Measurements from ENCODE around the gene CEP131.

The CEP131 gene

DNA sequence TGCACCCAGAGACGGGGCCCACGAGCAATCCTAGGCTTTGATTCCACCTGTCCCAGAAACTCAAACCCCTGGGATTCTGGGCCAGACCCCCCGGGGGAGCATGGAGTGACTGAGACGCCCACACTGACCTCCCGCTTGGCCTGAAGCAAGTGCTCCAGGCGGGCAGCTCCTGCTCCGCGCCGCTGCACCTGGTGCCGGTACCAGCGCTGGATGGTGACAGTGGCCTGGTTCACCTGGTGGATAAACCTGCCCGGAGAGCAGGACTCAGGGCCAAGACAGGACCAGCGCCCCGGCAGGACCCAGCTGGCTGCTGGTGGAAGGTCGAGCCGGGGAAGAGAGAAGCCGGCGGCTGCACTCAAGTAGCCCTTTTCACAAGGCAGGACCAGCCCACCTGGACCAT is 22.6 kb downstream of the CEP131 start:
- DNase-seq (ENCODE audit: low read depth in 2 of 2), result no peak

DNA sequence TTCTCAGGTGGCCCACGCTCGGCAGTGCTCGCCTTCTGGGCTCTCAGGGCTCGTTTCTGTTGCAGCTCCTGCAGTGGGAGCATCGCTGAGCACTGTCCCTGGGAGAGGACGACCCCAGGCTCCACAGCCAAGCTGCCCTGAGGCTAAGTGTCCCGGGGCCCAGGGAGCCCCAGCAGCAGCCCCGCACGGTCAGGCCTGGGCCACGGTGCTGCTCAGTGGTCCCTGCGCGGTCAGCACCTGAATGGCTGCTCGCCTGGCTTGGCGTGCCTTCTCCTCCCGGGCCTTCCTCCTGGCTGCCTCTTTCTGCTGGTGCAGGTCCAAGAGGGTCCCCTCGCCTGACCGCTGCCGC is 23.3 kb downstream of the CEP131 start:
- DNase-seq (ENCODE audit: low read depth in 2 of 2), result no peak

DNA sequence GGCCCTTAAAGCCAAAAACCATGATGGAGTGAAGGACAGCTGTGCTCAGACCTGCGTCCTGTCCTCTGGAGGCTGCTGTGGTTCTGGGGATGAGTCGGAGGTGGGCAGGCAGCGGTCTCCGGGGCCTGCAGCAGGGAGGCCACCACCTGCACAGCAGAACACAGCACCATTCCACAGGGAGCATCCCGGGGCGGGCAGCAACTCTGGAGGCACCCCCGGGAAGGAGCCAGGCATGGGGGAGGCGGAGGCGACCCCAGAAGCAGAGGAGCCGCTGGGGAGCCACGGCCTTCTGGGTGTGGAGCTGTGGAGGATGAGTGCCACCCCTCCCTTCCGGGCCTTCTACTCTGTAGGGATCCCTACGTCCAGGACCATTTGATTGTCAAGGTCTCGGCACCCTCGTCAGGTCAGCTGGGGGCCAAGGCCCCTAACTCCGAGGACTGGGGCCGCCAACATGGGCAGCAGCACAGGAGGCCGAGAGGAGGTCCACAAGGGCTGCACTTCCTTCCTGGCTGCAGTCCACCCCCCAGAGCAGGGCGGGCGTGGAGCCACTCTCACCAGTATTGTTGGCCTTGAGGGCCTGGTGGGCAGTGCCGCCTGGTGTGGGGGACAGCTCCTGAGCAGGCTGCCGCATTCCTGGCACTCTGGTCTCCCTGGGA is 23.8 kb downstream of the CEP131 start:
- DNase-seq (ENCODE audit: low read depth in 2 of 2), result no peak

DNA sequence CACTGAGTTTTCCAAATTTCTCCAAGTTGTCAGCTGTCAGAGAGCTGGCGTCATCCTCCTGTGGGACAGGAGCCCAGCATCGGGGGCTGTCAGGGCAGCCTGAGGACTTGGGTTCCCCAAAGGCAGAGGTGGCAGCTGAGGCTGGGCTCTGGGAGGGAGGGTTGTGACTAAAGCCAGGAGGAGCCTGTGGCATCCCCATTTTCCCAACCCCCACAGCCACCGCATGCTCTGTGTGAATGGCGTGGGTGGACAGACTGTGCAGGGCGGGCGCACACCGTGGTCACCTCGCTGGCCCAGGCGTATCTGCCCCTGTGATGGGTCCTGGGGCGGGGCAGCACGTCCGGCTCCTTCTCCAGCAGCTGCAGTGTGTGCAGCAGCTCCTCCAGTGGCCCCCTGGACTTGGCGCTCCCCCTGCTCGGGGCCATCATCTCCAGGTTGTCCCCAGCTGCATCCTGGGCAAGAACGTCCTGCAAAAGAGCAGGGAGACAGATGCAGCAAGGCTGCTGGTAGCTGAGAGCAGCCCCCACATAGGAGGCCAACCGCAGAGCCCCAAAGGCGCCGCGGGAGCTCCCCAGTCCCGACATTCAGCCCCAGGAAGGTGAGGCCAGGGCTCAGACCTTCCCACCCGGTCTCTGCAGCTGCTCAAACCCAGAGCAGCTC is 24.8 kb downstream of the CEP131 start:
- no peak for DNase-seq (ENCODE audit: low read depth in 2 of 2)

DNA sequence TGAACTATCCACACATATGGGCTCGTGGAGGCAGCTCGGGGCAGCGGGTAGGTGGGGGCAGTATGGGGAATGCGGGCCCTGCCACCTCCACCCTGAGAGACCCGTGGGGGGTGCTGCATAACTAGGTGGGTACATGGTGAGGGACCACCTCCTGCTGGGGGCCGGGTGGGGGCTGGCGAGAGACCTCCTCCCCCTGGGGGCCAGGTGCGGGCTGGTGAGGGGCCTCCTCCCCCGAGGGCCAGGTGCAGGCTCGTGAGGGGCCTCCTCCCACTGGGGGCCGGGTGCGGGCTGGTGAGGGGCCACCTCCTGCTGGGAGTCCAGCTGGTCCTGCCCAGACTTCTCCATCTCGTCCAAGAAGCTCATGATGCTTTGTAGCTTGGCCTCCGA is 25.4 kb downstream of the CEP131 start:
- no peak for DNase-seq (ENCODE audit: low read depth in 2 of 2)

DNA sequence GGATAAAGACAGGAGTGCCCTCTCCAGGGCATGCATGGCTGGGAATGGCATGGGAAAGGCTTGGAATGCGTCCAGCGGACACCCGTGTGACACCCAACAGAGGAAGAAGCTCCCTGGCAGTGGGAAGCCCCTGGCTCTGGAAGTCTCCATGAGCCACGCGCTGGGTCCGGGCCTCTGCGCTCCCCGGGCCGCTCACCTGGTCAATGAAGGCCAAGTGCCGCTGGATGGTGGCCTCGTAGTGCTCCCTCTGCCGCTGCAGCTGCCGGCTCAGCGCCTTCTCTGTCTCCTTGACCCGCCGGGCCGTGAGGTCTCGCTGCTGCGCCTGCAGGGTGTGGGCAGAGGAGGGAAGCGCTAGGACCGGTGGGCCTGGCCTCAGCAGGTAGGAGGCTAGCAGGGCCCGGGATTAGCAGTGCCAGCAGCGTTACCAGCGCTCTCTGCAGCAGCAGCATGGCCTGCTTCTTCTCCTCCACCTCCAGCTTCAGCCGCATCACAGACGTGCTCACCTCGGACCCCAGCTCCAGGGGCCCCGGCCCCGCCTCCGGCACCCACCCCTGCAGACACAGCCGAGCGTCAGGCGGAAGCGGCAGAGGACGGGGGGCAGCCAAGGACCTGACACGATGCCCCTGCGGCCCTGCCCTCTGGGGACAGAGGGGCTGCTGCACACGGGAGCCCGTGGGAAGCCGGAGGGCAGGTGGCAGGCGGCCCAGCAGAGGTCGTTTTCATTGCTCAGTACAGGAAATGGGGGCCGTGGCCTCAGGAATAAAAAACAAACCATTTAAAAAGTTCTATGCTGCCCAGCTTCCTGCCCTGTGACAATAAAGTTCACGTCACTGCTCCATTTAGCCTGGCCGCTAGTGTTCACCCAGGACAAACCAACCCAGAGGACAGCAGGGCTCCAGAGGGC is 26.0 kb downstream of the CEP131 start:
- DNase-seq (ENCODE audit: low read depth in 2 of 2), result no peak

DNA sequence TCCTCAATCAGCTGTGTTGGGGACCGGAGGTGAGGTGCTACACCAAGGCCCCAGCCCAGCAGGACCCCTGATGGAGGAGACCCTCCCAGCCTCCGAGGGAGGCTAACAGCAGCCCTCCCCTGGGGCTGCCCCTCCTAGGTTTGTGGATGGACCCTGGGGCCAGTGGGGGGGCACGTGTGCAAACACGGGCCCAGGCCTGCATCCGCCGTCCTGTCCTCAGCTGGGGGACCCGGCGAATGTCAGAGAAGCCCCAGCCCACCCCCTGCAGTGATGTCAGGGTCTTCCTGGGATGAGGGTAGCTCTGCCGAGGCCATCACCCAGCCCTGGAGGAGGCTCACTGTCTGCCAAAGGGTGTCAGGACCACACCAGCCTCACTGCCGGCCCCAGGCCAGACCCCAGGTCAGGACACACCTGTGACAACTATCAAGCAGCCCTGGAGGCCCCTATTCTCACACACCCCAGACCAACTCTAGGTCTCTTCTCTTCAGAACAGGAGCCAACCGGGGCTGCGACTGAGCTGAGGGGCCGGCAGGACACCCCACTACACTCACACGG is 26.7 kb downstream of the CEP131 start:
- no peak for DNase-seq (ENCODE audit: low read depth in 2 of 2)

DNA sequence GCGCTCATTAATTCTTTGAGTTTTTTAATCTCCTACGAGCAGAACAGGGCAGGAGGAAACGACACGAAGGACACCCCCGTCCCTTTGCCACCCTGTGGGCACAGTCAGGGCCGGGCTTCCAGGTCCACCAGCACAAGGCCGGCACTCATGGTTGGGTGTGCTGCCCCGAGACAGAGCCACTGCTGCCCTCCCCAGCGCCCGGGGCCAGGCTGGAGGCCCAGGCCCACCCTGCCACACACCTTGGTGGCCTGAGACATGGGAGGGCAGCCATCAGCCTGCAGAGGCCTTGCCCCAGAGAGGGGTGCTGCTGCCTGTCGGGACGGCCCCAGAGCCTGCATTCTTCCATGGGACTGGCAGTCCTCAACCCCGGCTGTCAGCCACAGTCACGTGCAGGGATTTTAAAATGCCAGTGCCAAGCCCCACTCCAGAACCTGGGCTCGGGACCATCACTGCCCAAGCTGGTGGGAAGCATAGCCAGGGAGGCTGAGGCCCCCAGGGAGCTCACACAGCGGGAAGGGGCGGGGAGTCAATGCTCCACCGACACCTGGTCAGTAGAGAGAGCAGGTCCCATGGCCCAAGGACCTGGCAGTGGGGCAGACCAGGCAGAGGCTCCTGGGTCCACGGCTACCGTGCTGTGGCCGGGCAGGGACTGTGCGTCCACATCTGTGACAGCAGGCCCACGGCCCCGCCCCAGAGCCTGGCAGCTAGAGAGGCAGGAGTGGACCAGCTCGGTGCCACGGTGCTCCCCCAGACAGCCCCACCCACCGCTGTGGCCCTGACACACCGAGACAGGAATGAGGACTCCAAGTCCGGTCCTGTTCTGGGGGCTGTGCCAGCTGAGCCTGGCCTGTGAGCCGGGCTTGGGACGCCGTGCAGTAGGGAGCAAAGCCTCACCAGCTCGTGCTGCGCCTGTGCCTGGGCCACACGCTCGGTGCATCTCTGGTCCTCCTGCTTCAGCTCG is 27.5 kb downstream of the CEP131 start:
- DNase-seq (ENCODE audit: low read depth in 2 of 2), result no peak

DNA sequence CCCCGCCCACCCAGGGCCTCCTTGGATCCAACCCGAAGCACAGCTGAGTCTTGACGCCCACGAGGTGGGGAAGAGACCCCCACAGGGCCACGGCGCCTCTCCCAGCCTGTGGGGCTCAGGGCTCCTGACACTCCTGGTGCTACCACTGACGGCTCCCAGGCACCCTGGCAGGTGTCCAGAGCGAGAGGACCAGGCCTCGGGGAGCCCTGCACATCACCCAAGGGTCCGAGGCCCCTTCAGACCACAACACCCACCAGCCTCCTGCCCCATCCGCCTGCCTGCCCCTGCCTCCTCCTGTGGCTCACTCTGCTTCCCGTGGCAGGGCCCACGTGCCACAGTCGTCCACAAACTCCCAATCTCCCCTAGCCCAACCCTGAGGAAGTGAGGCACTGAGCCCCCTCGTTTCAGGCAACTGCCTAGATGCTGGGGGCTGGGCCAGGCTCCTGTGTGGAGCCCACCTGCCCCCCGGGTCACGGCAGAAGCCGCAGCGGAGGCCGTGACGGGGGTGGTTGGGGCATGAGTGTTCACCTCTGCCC is 28.5 kb downstream of the CEP131 start:
- DNase-seq (ENCODE audit: low read depth in 2 of 2), result no peak

DNA sequence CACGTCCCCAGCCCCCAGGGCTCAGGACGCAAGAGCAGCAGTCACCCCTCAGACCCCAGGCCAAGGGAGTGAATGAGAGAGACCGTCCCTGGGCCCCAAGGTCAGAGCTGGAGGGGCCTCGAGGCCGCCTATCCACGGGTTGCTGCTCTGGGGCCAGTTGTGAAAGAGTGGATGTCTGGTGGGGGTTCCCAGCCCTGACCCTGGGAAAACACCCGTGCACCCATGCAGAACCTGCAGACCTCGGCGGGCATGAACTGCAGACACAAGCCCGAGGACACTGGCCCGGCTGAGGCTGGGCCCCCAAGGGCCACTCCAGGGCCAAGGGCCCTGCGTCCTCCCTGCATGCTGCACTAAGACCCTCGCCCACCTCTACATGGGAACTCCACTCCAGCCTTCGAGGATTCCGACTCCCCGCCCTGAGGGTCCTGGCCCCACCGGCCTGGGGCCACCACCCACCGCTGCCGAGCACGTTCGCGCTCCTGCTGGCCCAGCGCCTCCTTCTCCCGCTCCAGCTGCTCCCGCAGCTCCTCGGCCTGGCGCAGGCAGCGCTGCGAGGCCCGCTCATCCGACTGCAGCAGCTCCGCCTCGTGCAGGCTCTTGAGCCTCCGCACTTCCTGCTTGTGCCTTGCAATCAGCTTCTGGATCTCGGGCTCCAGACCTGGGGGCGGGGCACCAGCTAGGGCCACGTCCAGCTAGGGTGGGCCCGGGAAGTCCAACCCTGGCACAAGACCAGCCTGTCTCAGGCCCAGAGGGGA is 29.1 kb downstream of the CEP131 start:
- DNase-seq (ENCODE audit: low read depth in 2 of 2), result no peak

DNA sequence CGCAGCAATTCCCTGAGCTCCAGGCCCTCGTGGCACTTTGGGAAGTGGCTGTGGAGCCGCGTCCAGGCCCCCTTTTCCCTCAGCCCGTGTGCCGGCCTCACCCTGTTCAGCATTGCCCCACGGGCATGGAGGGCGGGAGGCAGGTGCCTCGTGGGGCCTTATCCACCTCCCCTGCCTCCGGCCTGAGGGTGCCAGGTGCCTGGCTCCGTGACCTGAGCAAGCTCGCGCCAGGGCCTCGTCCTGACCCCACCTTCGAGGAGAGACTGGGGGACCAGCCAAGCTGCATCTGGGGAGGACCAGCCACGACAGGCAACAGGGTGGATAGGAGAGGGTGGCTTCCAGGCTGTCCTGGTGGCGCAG is 29.7 kb downstream of the CEP131 start:
- no peak for DNase-seq (ENCODE audit: low read depth in 2 of 2)

DNA sequence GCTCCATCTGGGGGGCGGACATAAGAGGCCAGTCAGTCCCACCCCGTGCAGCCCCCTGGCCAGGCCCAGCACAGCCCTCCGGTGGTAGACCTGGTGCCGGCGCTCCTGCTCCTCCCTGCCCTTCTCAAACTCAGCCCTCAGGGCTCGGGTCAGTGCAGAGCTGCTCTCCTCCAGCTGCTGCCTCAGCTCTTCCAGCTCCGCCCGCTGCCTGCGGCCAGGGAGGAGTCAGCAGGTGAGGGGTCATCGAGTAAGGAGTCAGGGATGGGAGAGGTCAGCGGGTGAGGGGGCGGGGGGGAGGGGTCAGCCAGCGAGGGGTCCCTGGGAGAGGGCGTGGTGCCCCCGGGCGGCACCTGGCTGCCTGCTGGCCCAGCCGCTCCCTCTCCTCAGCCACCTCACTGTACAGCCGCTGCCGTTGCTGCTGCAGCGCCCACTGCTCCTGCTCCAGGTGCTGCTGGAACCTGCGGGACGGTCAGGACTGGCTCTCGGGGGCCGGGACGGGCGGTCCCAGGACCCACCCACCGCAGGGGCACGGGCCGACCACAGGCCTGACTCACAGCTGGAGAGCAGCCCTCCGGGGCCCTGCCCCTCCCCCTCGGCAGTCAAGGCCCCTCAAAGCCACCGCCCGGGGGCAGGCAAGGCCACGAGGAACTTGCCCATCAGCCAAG is 30.2 kb downstream of the CEP131 start:
- DNase-seq (ENCODE audit: low read depth in 2 of 2), result no peak

DNA sequence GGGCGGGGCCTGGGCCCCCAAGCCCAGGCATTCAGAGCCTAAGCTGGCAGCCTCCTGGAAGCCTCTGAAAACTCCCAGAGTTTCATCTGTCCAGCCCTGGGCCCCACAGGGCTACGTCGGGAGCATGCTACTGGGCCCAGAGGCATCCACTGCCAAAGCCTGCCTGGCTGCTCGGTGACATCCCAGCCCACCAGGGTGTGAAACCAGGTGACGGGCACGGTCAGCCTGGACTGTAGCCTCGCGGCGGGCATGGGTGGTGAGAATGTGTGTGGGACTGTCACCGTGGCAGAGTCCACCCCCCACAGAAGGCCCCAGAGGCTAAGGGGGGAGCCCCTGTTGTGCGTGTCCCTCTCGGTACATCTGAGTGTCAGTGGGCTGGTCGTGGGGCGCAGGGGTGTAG is 31.1 kb downstream of the CEP131 start:
- no peak for DNase-seq (ENCODE audit: low read depth in 2 of 2)

DNA sequence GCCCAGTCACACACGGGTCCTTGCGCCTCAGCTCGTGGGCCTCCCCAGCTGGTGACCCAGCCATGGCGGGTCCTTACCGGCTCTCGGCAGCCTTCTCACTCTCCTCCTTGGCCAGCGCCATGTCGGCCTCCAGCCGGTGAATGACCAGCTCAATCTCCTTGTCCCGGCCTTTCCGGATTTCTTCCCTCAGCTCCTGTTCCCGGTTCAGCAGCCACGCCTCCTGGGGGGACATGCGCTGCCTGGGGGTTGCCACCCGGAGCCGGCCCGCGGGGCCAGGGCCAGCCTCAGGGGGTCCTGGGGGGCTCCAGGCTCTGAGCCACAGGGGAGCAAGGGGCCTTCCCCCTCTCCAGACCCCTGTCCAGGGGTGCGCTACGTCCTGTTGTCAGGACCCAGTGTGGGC is 31.6 kb downstream of the CEP131 start:
- no peak for DNase-seq (ENCODE audit: low read depth in 2 of 2)

DNA sequence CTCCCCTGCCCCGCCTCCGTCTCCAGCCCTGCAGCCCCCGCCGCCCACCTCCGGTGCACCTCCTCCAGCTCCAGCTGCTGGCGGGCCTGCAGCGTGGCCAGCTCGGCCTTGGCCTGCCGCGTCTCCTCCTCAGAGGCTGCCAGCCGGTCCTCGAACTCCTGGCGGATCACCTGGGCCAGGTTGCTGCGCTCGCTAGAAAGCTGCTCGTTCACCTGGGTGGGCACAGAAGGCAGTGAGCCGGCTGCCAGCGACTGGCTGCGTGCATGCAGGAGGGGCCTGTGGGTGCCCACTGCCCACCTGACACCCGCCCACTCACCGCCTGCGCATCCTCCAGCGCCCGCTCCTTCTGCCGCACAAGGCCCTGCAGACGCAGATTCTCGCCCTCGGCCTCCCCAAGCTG is 32.2 kb downstream of the CEP131 start:
- DNase-seq (ENCODE audit: low read depth in 2 of 2), result no peak

DNA sequence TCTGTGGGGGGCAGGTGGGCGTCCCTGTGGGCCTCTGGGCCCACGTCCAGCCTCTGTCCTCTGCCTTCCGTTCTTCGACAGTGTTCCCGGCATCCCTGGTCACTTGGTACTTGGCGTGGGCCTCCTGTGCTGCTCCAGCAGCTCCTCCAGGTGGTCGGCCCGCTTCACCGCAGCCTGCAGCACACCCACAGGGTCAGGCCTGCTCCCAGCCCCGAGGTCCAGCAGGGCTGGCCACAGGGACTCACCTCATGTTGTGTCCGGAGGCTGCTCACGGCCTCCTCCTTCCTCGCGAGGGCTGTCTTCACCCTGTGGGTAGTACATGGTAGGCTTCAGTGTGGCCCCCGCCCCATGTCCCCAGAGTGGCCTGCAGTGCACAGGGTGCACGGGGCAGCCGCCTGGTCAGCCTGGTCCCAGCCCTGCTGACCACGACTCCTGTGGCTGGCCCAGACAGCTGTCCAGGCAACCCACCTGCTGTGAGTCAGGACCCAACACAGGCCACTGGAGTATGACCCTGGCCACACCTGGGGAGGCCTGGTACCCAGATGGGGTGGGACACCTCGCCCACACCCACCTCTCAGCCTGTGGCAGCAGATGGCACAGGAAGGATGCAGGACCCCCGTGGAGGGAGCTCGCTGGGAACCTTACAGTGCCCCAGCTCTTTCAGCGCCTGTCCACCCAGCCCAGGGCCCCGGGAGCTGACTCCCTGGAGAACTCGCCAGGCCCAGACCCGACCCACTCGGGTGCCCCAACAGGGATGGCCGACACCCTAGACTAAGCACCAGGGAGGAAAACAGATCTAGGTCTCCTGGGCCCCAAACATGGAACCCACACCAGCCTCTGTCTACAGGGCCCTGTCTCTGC is 32.9 kb downstream of the CEP131 start:
- no peak for DNase-seq (ENCODE audit: low read depth in 2 of 2)

DNA sequence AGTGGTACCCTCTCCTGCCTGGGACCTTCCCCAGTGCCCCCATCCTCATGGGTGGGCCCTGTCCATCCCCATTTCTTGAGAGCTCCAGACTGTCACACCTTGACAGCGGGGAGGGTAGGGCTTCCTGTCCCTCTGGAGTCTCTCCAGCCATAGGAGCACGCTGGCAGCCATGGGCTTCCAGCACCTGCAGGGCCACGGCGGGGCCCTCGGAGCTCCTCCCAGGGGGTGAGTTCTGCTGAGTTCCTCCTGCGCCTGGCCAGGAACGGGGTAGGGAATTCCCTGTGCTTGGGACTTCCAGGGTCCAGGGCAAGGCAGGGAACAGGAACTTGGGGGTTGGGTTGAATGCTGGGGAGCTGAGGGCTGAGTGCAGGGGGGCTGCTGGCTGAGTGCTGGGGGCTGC is 33.7 kb downstream of the CEP131 start:
- DNase-seq (ENCODE audit: low read depth in 2 of 2), result no peak

DNA sequence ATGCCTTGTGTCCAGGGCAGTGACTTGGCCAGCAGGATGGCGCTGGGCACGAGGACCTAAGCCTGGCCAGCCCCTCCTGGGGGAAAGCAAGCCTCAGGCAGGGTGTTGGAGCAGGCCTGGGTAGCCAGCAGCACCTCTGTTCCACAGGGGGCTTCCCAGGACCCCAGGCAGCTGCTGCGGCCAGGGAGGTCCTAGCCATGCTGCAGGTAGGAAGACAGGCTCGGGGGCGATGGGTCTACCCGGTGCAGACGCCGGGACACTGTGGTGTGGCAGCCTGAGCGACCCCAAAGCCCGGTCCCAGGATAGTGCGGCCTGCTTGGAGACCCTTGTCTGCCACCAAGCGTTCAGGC is 34.3 kb downstream of the CEP131 start:
- DNase-seq (ENCODE audit: low read depth in 2 of 2), result no peak

Measured in stimulated activated CD8-positive, alpha-beta memory T cell treated with anti-CD3 and anti-CD28 coated beads, Interleukin-7, amount 100 ng/mL, for 1 hour (primary cell).